Sigmoid colon (tissue), 7 donors: ENCODE results near the gene PLEKHA1. TPM values are rescaled to one million over a fixed set of nuclear protein-coding genes. Genes with fewer than 3 reads are reported as not detected.
A peak's percentile ranks its signal among the peaks of the same experiment; 100 is the strongest.

ENCODE experiments used
- DNase-seq: peaks from one replicate; pipeline ENCODE4 v3.0.0-alpha.2; 2019
- H3K27ac ChIP-seq, 4 donors: fragments of 200-600 bp; sonication (generic); one replicate each; pipeline ENCODE4 v1.5.1; 2016 to 2019; ENCODE audit warnings: mild to moderate bottlenecking in 1 of 4
- H3K27me3 ChIP-seq, 3 donors: fragments of 200-600 bp; sonication (generic); one replicate each; pipeline ENCODE4 v1.5.1; 2019; ENCODE audit warnings: mild to moderate bottlenecking in 1 of 3
- H3K36me3 ChIP-seq, 4 donors: fragments of 200-600 bp; sonication (generic); one replicate each; pipeline ENCODE4 v1.5.1; 2016 to 2019
- H3K4me1 ChIP-seq, 4 donors: fragments of 200-600 bp; sonication (generic); one replicate each; pipeline ENCODE4 v1.5.1; 2017 to 2019
- H3K4me3 ChIP-seq, 4 donors: fragments of 200-600 bp; sonication (generic); one replicate each; pipeline ENCODE4 v1.5.1; 2017 to 2019; ENCODE audit warnings: mild to moderate bottlenecking in 2 of 4, moderate library complexity in 1 of 4
- H3K9me3 ChIP-seq, 4 donors: fragments of 200-600 bp in 3 of 4; sonication (generic) in 3 of 4; one replicate each; pipeline versions ENCODE4 v1.5.1 to v1.6.1; 2013 to 2019
- CTCF ChIP-seq, 4 experiments: fragments of 450-650 bp in 3 of 4; fragments of 200-600 bp in 1 of 4; IDR thresholded peaks; one replicate each; pipeline ENCODE4 v1.5.1; 2016 to 2019; ENCODE audit warnings: antibody characterized with exemption in 4 of 4, mild to moderate bottlenecking in 3 of 4, moderate library complexity in 2 of 4
- EP300 ChIP-seq, 4 donors: sonication (generic); formaldehyde crosslinking; IDR thresholded peaks; one replicate each; pipeline ENCODE4 v1.6.1; 2017; ENCODE audit warnings: antibody characterized with exemption in 4 of 4
- POLR2A ChIP-seq, 2 donors: fragments of 450-650 bp; IDR thresholded peaks; one replicate each; pipeline ENCODE4 v1.6.1; 2016; ENCODE audit warnings: antibody characterized with exemption in 2 of 2, mild to moderate bottlenecking in 2 of 2, moderate library complexity in 2 of 2
- POLR2AphosphoS5 ChIP-seq, 4 donors: sonication (generic); formaldehyde crosslinking; IDR thresholded peaks; one replicate each; pipeline ENCODE4 v1.6.1; 2017; ENCODE audit warnings: antibody characterized with exemption in 4 of 4
- WGBS, 2 donors: extraction: QIAGEN DNeasy Blood & Tissue Kit; methylation state at CpG; one replicate each; pipeline ENCODE4 v1.1.7; 2013; 5-methylcytosine and 5-hydroxymethylcytosine counted together
- intact Hi-C: fragments of 100-400 bp; cut with DNase I; formaldehyde crosslinking; loops from one replicate; pipeline ENCODE4 v1.15.1; 2023
- polyA plus RNA-seq, 3 donors: library from polyadenylated mRNA; stranded (reverse); fragments of 200-250 nt; gene quantifications; one replicate each; pipeline ENCODE4 v1.2.3, GENCODE V29; 2013
- total RNA-seq, 4 donors: library from RNA; depleted of rRNA; stranded (reverse); fragments of >200 nt; gene quantifications; one replicate each; pipeline ENCODE4 v1.1.0, GENCODE V29; 2016
- donor health status: healthy with polysubstance abuse.
- donor health status: Bipolar disorder and iron deficiency.
- donor health status: healthy.

The PLEKHA1 gene
- total and polyA plus RNA-seq, 7 donors = 20.9 to 53.2 (median 38.4) TPM

GRCh38 chr10:122375679-122376160 is 1.2 kb downstream of the PLEKHA1 start:
- WGBS, 2 donors = 1 to 2% methylated on average over 7 of the region's 7 CpGs
- H3K27ac ChIP-seq = peak overlapping the region; percentile 98 to 100 (median 98)
- peak overlapping the region; percentile 69 to 97 (median 94) for H3K4me3 ChIP-seq
- no peaks in the 10 kb centered on the region for H3K36me3 ChIP-seq
- DNase-seq = no peak
- no peaks in the 10 kb centered on the region for H3K27me3 ChIP-seq
- no peaks in the 10 kb centered on the region for H3K9me3 ChIP-seq
- intact Hi-C loops = loop anchor here (2.0 to 5.0 kb wide), 2 partner anchors 42 to 67 kb away; no protein-coding TSS in a partner anchor
- H3K4me1 ChIP-seq = peaks cover 0 to 60% (median 50%) of the 10 kb centered on the region in 4 donors
- no peak for TF ChIP-seq POLR2A (IDR thresholded peaks at IDR 0.05)
- TF ChIP-seq POLR2AphosphoS5 (IDR thresholded peaks at IDR 0.05) = no peak
- no peak for TF ChIP-seq EP300 (IDR thresholded peaks at IDR 0.05)
- no peak for TF ChIP-seq CTCF (IDR thresholded peaks at IDR 0.05)

DNA sequence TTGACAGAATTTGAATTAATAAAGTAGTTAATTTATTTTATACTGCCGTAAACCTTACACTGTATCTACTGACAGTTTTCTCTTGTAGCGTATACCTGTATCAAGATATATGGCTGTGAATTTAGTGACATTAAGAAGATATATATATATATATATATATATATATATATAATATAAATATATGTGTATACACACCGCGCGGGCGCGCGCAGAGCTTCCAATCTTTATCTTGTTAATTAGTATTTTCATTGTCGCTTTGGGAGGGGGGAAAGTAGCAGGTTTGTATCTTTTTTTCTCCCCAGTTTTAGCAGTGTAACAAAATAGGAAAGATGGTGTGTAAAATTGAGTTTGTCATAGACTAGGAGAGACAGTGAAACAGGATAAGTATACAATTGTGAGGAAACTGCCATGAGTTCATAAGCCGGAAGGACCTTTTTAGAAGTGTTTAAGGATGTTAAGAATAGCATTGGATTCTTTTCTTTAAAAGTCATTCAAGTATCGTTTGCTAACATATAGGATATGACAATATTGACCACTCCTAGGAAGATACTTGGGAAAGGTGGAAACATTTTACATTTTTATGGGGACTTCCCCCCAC is 2.0 kb downstream of the PLEKHA1 start:
- TF ChIP-seq CTCF (IDR thresholded peaks at IDR 0.05) (no peak), POLR2AphosphoS5 (IDR thresholded peaks at IDR 0.05) (no peak), POLR2A (IDR thresholded peaks at IDR 0.05) (no peak), EP300 (IDR thresholded peaks at IDR 0.05) (no peak)
- Histone ChIP-seq H3K27ac (peak overlapping the region in 2 of 4 donors; percentile 98 to 100), H3K4me3 (peak overlapping the region in 1 of 4 donors; percentile 10), H3K36me3 (no peaks in the 10 kb centered on the region), H3K9me3 (no peaks in the 10 kb centered on the region), H3K4me1 (peaks cover 0 to 53% (median 44%) of the 10 kb centered on the region in 4 donors), H3K27me3 (no peaks in the 10 kb centered on the region)
- intact Hi-C loops = loop anchor here (5.0 kb wide), 1 partner anchor 41 kb away; no protein-coding TSS in a partner anchor
- WGBS, 2 donors = 88 to 90% methylated on average over 11 of the region's 11 CpGs
- DNase-seq = no peak

GRCh38 chr10:122379041-122379440 is 4.5 kb downstream of the PLEKHA1 start:
- no peak for TF ChIP-seq POLR2AphosphoS5 (IDR thresholded peaks at IDR 0.05)
- no peak for TF ChIP-seq CTCF (IDR thresholded peaks at IDR 0.05)
- no peak for TF ChIP-seq EP300 (IDR thresholded peaks at IDR 0.05)
- no peak for TF ChIP-seq POLR2A (IDR thresholded peaks at IDR 0.05)
- H3K27ac ChIP-seq = no peak overlapping the region
- intact Hi-C loops = loop anchor here (5.0 kb wide), 1 partner anchor 38 kb away; no protein-coding TSS in a partner anchor
- WGBS, 2 donors = 87 to 96% methylated on average over 5 of the region's 5 CpGs
- no peaks in the 10 kb centered on the region for H3K9me3 ChIP-seq
- H3K27me3 ChIP-seq = no peaks in the 10 kb centered on the region
- peaks cover 0 to 29% (median 19%) of the 10 kb centered on the region in 4 donors for H3K4me1 ChIP-seq
- no peaks in the 10 kb centered on the region for H3K36me3 ChIP-seq
- H3K4me3 ChIP-seq = no peak overlapping the region
- DNase-seq = no peak

DNA sequence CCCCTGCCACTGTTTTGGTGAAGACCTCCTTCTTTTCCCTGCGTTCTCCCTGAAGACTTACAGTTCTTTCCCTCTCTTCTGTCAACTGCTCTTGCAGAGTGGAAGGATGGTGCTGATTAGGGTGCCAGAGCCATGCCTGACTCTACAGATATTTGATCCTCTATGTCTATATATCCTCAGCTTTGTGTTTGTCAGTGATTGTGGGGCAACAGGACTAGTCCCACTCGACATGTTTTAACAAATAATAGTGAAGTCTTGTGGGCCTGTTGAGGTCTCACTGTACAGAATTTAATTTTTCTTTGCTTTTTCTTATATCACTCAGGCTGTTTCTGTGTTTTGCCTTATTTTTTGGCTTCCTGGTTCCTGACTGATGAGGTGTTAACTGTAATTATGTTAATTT is 5.0 kb downstream of the PLEKHA1 start:
- no peak for DNase-seq
- H3K27ac ChIP-seq = no peak overlapping the region
- H3K4me1 ChIP-seq = peaks cover 0 to 28% (median 19%) of the 10 kb centered on the region in 4 donors
- no peaks in the 10 kb centered on the region for H3K9me3 ChIP-seq
- WGBS, 2 donors = 94 to 96% methylated on average over 2 of the region's 2 CpGs
- intact Hi-C loops = loop anchor here (5.0 kb wide), 1 partner anchor 38 kb away; no protein-coding TSS in a partner anchor
- H3K27me3 ChIP-seq = no peaks in the 10 kb centered on the region
- no peak overlapping the region for H3K4me3 ChIP-seq
- TF ChIP-seq CTCF (IDR thresholded peaks at IDR 0.05) (no peak), EP300 (IDR thresholded peaks at IDR 0.05) (no peak), POLR2AphosphoS5 (IDR thresholded peaks at IDR 0.05) (no peak), POLR2A (IDR thresholded peaks at IDR 0.05) (no peak)
- no peaks in the 10 kb centered on the region for H3K36me3 ChIP-seq
